Activated naive CD4-positive, alpha-beta T cell treated with anti-CD3 and anti-CD28 coated beads, Interleukin-2, amount 10 ng/mL, durations not matched to agents 5 hours and 36 hours (primary cell): ENCODE measurements around the gene SYCP3. TPM values are rescaled to one million over a fixed set of nuclear protein-coding genes. Genes with fewer than 3 reads are reported as not detected.

Experiments
- total RNA-seq, 2 experiments: library from RNA; stranded (reverse); gene quantifications; one replicate each; pipeline ENCODE4 v1.2.3, GENCODE V29; 2021

The SYCP3 gene
- total RNA-seq = under 1 TPM; 0.43 to 0.70 TPM

GRCh38 chr12:101738920-101739665 lies at the start of gene SYCP3:
Gene SYCP3, minus strand, starts transcription at chr12:101739462. Its CDS starts 1,527 bp downstream, at chr12:101737935.

DNA sequence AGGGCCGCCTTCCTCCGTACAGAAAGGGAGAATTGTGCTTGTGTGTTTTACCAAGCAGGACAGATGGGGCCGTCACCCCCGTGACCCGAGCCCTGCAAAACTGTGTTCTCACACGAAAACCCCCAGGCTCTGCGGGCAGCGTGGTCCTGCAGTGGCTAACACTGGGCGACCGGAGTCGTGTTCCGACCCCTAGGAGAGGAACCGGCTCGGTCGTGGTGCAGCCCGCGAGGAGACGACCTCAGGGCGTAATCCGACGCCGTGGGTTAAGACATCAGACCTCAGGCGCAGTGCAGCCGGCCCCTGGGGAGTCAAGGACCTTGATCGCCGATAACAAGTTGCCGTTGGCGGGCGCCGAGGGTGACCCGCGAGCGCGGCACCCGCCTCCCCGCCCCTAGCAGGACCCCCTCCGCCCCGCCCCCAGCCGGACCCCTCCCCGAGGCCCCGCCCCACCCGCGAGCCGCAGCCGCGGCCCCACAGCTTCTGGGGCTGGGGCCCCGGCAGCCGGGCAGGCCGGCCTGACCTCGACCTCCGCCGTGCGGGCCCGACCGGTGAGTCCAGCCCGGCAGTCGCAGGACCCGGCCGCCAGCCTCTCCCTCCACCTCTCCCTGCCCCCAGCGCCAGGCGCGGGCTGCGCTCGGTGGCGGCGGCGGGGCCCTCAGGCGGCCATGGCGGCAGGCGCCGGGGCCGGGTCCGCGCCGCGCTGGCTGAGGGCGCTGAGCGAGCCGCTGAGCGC lies 41.9 kb downstream of the SYCP3 start, which contains the start of gene CHPT1:
Gene CHPT1, plus strand, starts transcription at position 444 of the 733 bp plus-strand sequence. Its CDS starts 222 bp downstream, at position 666.

Other genes starting within 250 kb of the SYCP3 start
- gene MYBPC1, start 144.5 kb downstream of the SYCP3 start, total RNA-seq = not detected
- gene CHPT1, start 41.8 kb downstream of the SYCP3 start, total RNA-seq = 10 to 100 TPM; 14.3 to 14.6 TPM
- 10 to 100 TPM; 57.3 to 59.1 TPM for gene GNPTAB, start 91.5 kb upstream of the SYCP3 start, total RNA-seq
- gene DRAM1, start 138.1 kb upstream of the SYCP3 start, total RNA-seq = 1 to 10 TPM; 1.7 to 2.3 TPM